T follicular helper cell (primary cell): ENCODE measurements around the gene AVEN.

Experiments used
- DNase-seq: peaks from one replicate; pipeline ENCODE4 v3.0.0-alpha.2; 2020; ENCODE audit warnings: low read depth

The AVEN gene

GRCh38 chr15:33913459-33913858, 125.5 kb downstream of the AVEN start:
- no peak for DNase-seq

- no peak for DNase-seq
These were observed 126.7 kb downstream of the AVEN start for GRCh38 chr15:33912326-33912725.

- DNase-seq, result no peak
These were observed 128.3 kb downstream of the AVEN start for GRCh38 chr15:33910741-33911140.

- DNase-seq, result no peak
These were observed 130.6 kb downstream of the AVEN start for GRCh38 chr15:33908406-33908805.

- DNase-seq, result no peak
These were observed 131.7 kb downstream of the AVEN start for GRCh38 chr15:33907326-33907725.

GRCh38 chr15:33903661-33904060, 135.3 kb downstream of the AVEN start:
- no peak for DNase-seq

- no peak for DNase-seq
These were observed 137.0 kb downstream of the AVEN start for GRCh38 chr15:33902043-33902442.

GRCh38 chr15:33894193-33894592, 144.8 kb downstream of the AVEN start:
- DNase-seq, result no peak

- no peak for DNase-seq
These were observed 150.8 kb downstream of the AVEN start for GRCh38 chr15:33888176-33888575.

GRCh38 chr15:33882921-33883320, 156.1 kb downstream of the AVEN start:
- no peak for DNase-seq

GRCh38 chr15:33874156-33874555, 164.8 kb downstream of the AVEN start:
- DNase-seq, result no peak

- no peak for DNase-seq
These were observed 166.4 kb downstream of the AVEN start for GRCh38 chr15:33872416-33873106.

- no peak for DNase-seq
These were observed 167.0 kb downstream of the AVEN start for GRCh38 chr15:33871980-33872379.

GRCh38 chr15:33866101-33866737, 172.8 kb downstream of the AVEN start:
- DNase-seq, result no peak

- DNase-seq, result no peak
These were observed 173.6 kb downstream of the AVEN start for GRCh38 chr15:33865416-33865815.

GRCh38 chr15:33864360-33865075, 174.5 kb downstream of the AVEN start:
- DNase-seq, result no peak

- DNase-seq, result no peak
These were observed 178.2 kb downstream of the AVEN start for GRCh38 chr15:33860754-33861153.

GRCh38 chr15:33859992-33860545, 178.9 kb downstream of the AVEN start:
- DNase-seq, result no peak

GRCh38 chr15:33858836-33859235, 180.2 kb downstream of the AVEN start:
- DNase-seq, result no peak

GRCh38 chr15:33857726-33858125, 181.3 kb downstream of the AVEN start:
- DNase-seq, result no peak

- DNase-seq, result no peak
These were observed 186.4 kb downstream of the AVEN start for GRCh38 chr15:33852570-33852969.

GRCh38 chr15:33852094-33852493, 186.9 kb downstream of the AVEN start:
- no peak for DNase-seq

- no peak for DNase-seq
These were observed 187.9 kb downstream of the AVEN start for GRCh38 chr15:33851079-33851478.
